Esophagus muscularis mucosa (tissue), 3 donors: ENCODE measurements around the gene DAB2IP.

ENCODE experiments used
- CTCF ChIP-seq, 3 experiments: fragments of 200-600 bp in 2 of 3; fragments of 450-650 bp in 1 of 3; sonication (generic) in 2 of 3; IDR thresholded peaks; one replicate each; pipeline ENCODE4 v1.5.1; 2017 to 2019; ENCODE audit warnings: antibody characterized with exemption in 3 of 3, mild to moderate bottlenecking in 2 of 3, moderate library complexity in 1 of 3
- POLR2A ChIP-seq: fragments of 450-650 bp; IDR thresholded peaks from one replicate; pipeline ENCODE4 v1.6.1; 2017; ENCODE audit warnings: antibody characterized with exemption, moderate library complexity, mild to moderate bottlenecking, low read depth
- POLR2AphosphoS5 ChIP-seq, 2 donors: sonication (generic); formaldehyde crosslinking; IDR thresholded peaks; one replicate each; pipeline ENCODE4 v1.6.1; 2017; ENCODE audit warnings: antibody characterized with exemption in 2 of 2

GRCh38 chr9:121604242-121604641, 47.2 kb upstream of the DAB2IP start:
- TF ChIP-seq CTCF (IDR thresholded peaks at IDR 0.05), result no peak
- peak in 1 of 2 donors; percentile 34 for TF ChIP-seq POLR2AphosphoS5 (IDR thresholded peaks at IDR 0.05)
- TF ChIP-seq POLR2A, result no peak
